HG03039 (cell line): ENCODE measurements around the gene SNX4.
"Not testable (repeated sequence)": the region's sequence is repeated elsewhere in the genome, so short reads cannot be mapped to it uniquely, and the experiment has no call there.

Experiments used
- ATAC-seq: cut with Tn5 transposase; IDR thresholded peaks from one replicate; pipeline ENCODE4 v1.9.1; 2021; ENCODE audit warnings: mild to moderate bottlenecking, moderate library complexity; ENCODE audit not compliant: unreplicated experiment

Gene SNX4

GRCh38 chr3:125406070-125406469 lies 113.9 kb downstream of the SNX4 start:
- ATAC-seq: no peak

GRCh38 chr3:125405515-125405914 lies 114.5 kb downstream of the SNX4 start:
- ATAC-seq: not testable (repeated sequence)

- no peak for ATAC-seq
Observed at GRCh38 chr3:125403789-125404188, 116.2 kb downstream of the SNX4 start.

GRCh38 chr3:125402639-125403038 lies 117.4 kb downstream of the SNX4 start:
- ATAC-seq: no peak

GRCh38 chr3:125401402-125401801 lies 118.6 kb downstream of the SNX4 start:
- no peak for ATAC-seq

GRCh38 chr3:125398952-125399351 lies 121.0 kb downstream of the SNX4 start:
- ATAC-seq: no peak
